Lower lobe of right lung (tissue), 2 donors: Measurements from ENCODE around the gene SPEM2. TPM values are rescaled to one million over a fixed set of nuclear protein-coding genes. Genes with fewer than 3 reads are reported as not detected.
A peak's percentile ranks its signal among the peaks of the same experiment; 100 is the strongest.
"Not testable (repeated sequence)": the region's sequence is repeated elsewhere in the genome, so short reads cannot be mapped to it uniquely, and the experiment has no call there.

ENCODE experiments used
- ATAC-seq, 2 donors: fragments of 200-7000 bp; cut with Tn5 transposase; one replicate each; pipeline ENCODE4 v1.9.1; 2020 to 2022; ENCODE audit warnings: mild to moderate bottlenecking in 2 of 2, moderate library complexity in 2 of 2
- DNase-seq: peaks from one replicate; pipeline ENCODE4 v3.0.0-alpha.2; 2020
- H3K27ac ChIP-seq: fragments of 200-600 bp; one replicate; pipeline ENCODE4 v1.8.0; 2022
- H3K27me3 ChIP-seq: fragments of 200-600 bp; one replicate; pipeline ENCODE4 v1.8.0; 2022; ENCODE audit warnings: low read depth
- H3K36me3 ChIP-seq: fragments of 200-600 bp; one replicate; pipeline ENCODE4 v1.8.0; 2022; ENCODE audit warnings: mild to moderate bottlenecking
- H3K4me1 ChIP-seq: fragments of 200-600 bp; one replicate; pipeline ENCODE4 v1.8.0; 2022
- H3K4me3 ChIP-seq: fragments of 200-600 bp; one replicate; pipeline ENCODE4 v1.8.0; 2022; ENCODE audit warnings: mild to moderate bottlenecking
- H3K9me3 ChIP-seq: fragments of 200-600 bp; one replicate; pipeline ENCODE4 v1.8.0; 2022
- CTCF ChIP-seq: fragments of 200-600 bp; IDR thresholded peaks from one replicate; pipeline ENCODE4 v1.8.0; 2022; ENCODE audit warnings: antibody characterized with exemption, mild to moderate bottlenecking
- intact Hi-C: fragments of 100-400 bp; cut with DNase I; formaldehyde crosslinking; loops from one replicate; pipeline ENCODE4 v1.11.0; 2022
- total RNA-seq: library from RNA; stranded (reverse); fragmentation: NEBNext Ultra II Directional; extraction: Animal tissue kit (Norgen Biotek cat#: 25700); gene quantifications from one replicate; pipeline ENCODE4 v1.2.1, GENCODE V29; 2021
- donor health status: DM: no; HTN: yes; CAD: no; lungs with severe emphysema.

SPEM2 gene
- total RNA-seq, 1 donor from 2014 or later, result not detected

- intact Hi-C loops, result no loop called here
- peaks cover 61% of the 10 kb centered on the region for H3K4me1 ChIP-seq
- H3K27ac ChIP-seq, result peak overlapping the region; percentile 37
These were observed 43.5 kb downstream of the SPEM2 start for GRCh38 chr17:7468804-7469389.

GRCh38 chr17:7469843-7470242, 44.4 kb downstream of the SPEM2 start:
- Histone ChIP-seq H3K4me1 (peaks cover 69% of the 10 kb centered on the region), H3K36me3 (peaks cover 22% of the 10 kb centered on the region)
- H3K9me3 ChIP-seq, H3K27ac ChIP-seq, H3K4me3 ChIP-seq, ATAC-seq, H3K27me3 ChIP-seq, DNase-seq, intact Hi-C loops: not testable (repeated sequence)

More at GRCh38 chr17:7468804-7469389, 43.5 kb downstream of the SPEM2 start:
- ATAC-seq, result peak in 1 of 2 donors; percentile 20
- DNase-seq, result no peak
- no peak for TF ChIP-seq CTCF
- Histone ChIP-seq H3K36me3 (peaks cover 29% of the 10 kb centered on the region), H3K9me3 (no peaks in the 10 kb centered on the region), H3K27me3 (no peaks in the 10 kb centered on the region), H3K4me3 (no peak overlapping the region)

- H3K9me3 ChIP-seq, intact Hi-C loops, DNase-seq, H3K27me3 ChIP-seq, ATAC-seq, H3K4me3 ChIP-seq: not testable (repeated sequence)
- Histone ChIP-seq H3K4me1 (peaks cover 76% of the 10 kb centered on the region), H3K27ac (peak overlapping the region; percentile 4), H3K36me3 (peaks cover 18% of the 10 kb centered on the region)
These were observed 45.1 kb downstream of the SPEM2 start for GRCh38 chr17:7470457-7470973.

- TF ChIP-seq CTCF, result no peak
- Histone ChIP-seq H3K27me3 (no peaks in the 10 kb centered on the region), H3K9me3 (no peaks in the 10 kb centered on the region), H3K27ac (no peak overlapping the region), H3K36me3 (peaks cover 7% of the 10 kb centered on the region), H3K4me1 (peaks cover 79% of the 10 kb centered on the region), H3K4me3 (no peak overlapping the region)
- intact Hi-C loops, result no loop called here
- ATAC-seq (no peak), DNase-seq (no peak)
These were observed 46.3 kb downstream of the SPEM2 start for GRCh38 chr17:7471729-7472128.

GRCh38 chr17:7474767-7475166, 49.4 kb downstream of the SPEM2 start:
- H3K36me3 ChIP-seq, ATAC-seq, intact Hi-C loops, H3K27me3 ChIP-seq, H3K4me3 ChIP-seq, H3K9me3 ChIP-seq: not testable (repeated sequence)
- DNase-seq, result peak; percentile 80
- Histone ChIP-seq H3K27ac (peak overlapping the region; percentile 100), H3K4me1 (peaks cover 65% of the 10 kb centered on the region)

- H3K27me3 ChIP-seq, result no peaks in the 10 kb centered on the region
- H3K9me3 ChIP-seq, result no peaks in the 10 kb centered on the region
- H3K4me3 ChIP-seq, result peak overlapping the region; percentile 2
- ATAC-seq (peak in 1 of 2 donors; percentile 6), DNase-seq (peak; percentile 70)
- H3K36me3 ChIP-seq, result no peaks in the 10 kb centered on the region
- intact Hi-C loops, result no loop called here
- peaks cover 64% of the 10 kb centered on the region for H3K4me1 ChIP-seq
- TF ChIP-seq CTCF, result no peak
- H3K27ac ChIP-seq, result peak overlapping the region; percentile 100
These were observed 50.5 kb downstream of the SPEM2 start for GRCh38 chr17:7475764-7476422.

GRCh38 chr17:7476494-7476893, 51.1 kb downstream of the SPEM2 start:
- H3K36me3 ChIP-seq, result no peaks in the 10 kb centered on the region
- intact Hi-C loops, result no loop called here
- ATAC-seq, result no peak
- no peaks in the 10 kb centered on the region for H3K27me3 ChIP-seq
- H3K27ac ChIP-seq, result peak overlapping the region; percentile 100
- peaks cover 58% of the 10 kb centered on the region for H3K4me1 ChIP-seq
- no peak for TF ChIP-seq CTCF
- H3K9me3 ChIP-seq, result no peaks in the 10 kb centered on the region
- no peak for DNase-seq
- H3K4me3 ChIP-seq, result no peak overlapping the region
